Thoracic aorta (tissue), 2 donors: ENCODE data around the gene TMEM219. TPM values are rescaled to one million over a fixed set of nuclear protein-coding genes. Genes with fewer than 3 reads are reported as not detected.
A peak's percentile ranks its signal among the peaks of the same experiment; 100 is the strongest.
"Not testable (repeated sequence)": the region's sequence is repeated elsewhere in the genome, so short reads cannot be mapped to it uniquely, and the experiment has no call there.

Experiments used
- ATAC-seq: fragments of 150-250 bp; one replicate; pipeline ENCODE4 v1.8.0; 2017; ENCODE audit warnings: low read depth; ENCODE audit not compliant: insufficient number of reproducible peaks, low FRiP score
- DNase-seq: peaks from one replicate; pipeline ENCODE4 v3.0.0-alpha.2; 2020; ENCODE audit warnings: low spot score
- H3K27ac ChIP-seq, 2 donors: fragments of 200-600 bp; sonication (generic); 1 replicate in 1 of 2; 2 replicates in 1 of 2; pipeline ENCODE4 v1.5.1; 2016; ENCODE audit warnings: mild to moderate bottlenecking in 2 of 2, moderate library complexity in 2 of 2
- H3K27me3 ChIP-seq: fragments of 200-600 bp; sonication (generic); replicated peaks from 2 replicates; pipeline ENCODE4 v1.6.0; 2016; ENCODE audit warnings: mild to moderate bottlenecking; ENCODE audit not compliant: insufficient read depth
- H3K36me3 ChIP-seq: fragments of 200-600 bp; sonication (generic); one replicate; pipeline ENCODE4 v1.5.1; 2016
- H3K4me1 ChIP-seq, 2 donors: fragments of 200-600 bp; sonication (generic); 1 replicate in 1 of 2; 2 replicates in 1 of 2; pipeline versions ENCODE4 v1.5.1 to v1.6.0; 2016; ENCODE audit warnings: low read depth in 2 of 2, mild to moderate bottlenecking in 1 of 2; ENCODE audit not compliant: control insufficient read depth in 1 of 2
- H3K4me3 ChIP-seq: fragments of 200-600 bp; sonication (generic); 2 replicates; pipeline ENCODE4 v1.5.1; 2016; ENCODE audit warnings: mild to moderate bottlenecking
- H3K9me3 ChIP-seq: fragments of 200-600 bp; sonication (generic); 2 replicates; pipeline ENCODE4 v1.5.1; 2016
- CTCF ChIP-seq: fragments of 200-600 bp; sonication (generic); IDR thresholded peaks from one replicate; pipeline ENCODE4 v1.5.1; 2019; ENCODE audit warnings: antibody characterized with exemption
- total RNA-seq, 2 donors: library from RNA; depleted of rRNA; stranded (reverse); fragments of >200 nt; gene quantifications; one replicate each; pipeline versions ENCODE4 v1.1.0 to v1.2.3, GENCODE V29; 2016

Gene TMEM219
- total RNA-seq, 2 donors from 2014 or later, result 79.7 to 161 TPM

DNA sequence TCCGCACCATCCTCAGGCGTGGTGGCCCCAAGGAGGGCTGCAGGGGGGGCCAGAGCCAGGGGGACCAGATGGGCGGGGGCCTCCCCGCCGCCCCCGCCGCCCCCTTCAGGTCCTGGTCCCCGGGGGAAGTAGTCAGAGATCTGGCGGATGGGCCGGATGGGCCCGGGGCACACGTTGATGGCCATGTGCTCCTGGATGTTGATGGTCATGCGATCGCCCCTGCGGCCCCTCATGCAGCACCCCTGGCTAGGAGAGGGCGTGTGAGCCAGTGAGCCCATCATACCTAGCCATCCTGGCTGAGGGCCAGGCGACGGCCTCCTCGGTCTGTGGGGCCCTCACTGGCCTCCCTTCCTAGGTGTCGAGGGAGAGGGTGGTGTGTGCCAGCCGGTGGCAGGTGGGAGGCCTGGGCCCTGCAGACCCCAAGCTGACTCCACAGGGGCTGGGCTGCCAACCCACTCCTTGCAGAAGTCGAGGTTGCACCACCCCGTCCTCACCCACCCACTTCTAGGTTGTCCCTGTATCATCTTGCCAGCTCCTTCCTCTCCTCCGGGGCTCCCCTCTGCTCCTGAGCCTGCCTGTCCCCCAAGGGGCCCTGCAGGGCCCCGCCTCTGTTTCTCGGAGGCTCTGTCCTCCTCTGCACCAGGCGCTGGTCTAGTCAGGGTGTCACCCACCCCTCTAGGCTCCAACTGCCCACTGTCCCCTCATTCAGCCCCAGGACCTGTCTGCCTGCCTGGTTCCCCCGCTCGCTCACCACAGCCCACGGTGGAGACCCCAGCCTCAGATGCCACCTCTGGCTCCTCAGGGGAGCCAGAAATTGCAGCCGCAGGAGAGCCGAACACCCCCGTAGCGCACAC is 48.3 kb downstream of the TMEM219 start:
- no peak for TF ChIP-seq CTCF
- peaks cover 15% of the 10 kb centered on the region for H3K27me3 ChIP-seq
- H3K4me1 ChIP-seq, result peaks cover 11 to 25% of the 10 kb centered on the region in 2 donors
- H3K36me3 ChIP-seq, result no peaks in the 10 kb centered on the region
- peak overlapping the region; percentile 62 for H3K4me3 ChIP-seq
- H3K27ac ChIP-seq, result no peak overlapping the region
- H3K9me3 ChIP-seq, result no peaks in the 10 kb centered on the region
- DNase-seq, result no peak
- no peak for ATAC-seq

- no peak for ATAC-seq
- Histone ChIP-seq H3K27me3 (peaks cover 15% of the 10 kb centered on the region), H3K4me1 (peaks cover 11 to 25% of the 10 kb centered on the region in 2 donors), H3K36me3 (no peaks in the 10 kb centered on the region), H3K4me3 (peak within 1 kb of the TSS; percentile 62), H3K9me3 (no peaks in the 10 kb centered on the region), H3K27ac (no peak within 1 kb of the TSS)
- DNase-seq, result no peak
- TF ChIP-seq CTCF, result no peak
Observed at GRCh38 chr16:30010844-30011713, 49.2 kb downstream of the TMEM219 start, which contains the start of gene DOC2A. DOC2A (minus strand) TSS chr16:30011027; CDS start chr16:30010222, 805 bp downstream.

DNA sequence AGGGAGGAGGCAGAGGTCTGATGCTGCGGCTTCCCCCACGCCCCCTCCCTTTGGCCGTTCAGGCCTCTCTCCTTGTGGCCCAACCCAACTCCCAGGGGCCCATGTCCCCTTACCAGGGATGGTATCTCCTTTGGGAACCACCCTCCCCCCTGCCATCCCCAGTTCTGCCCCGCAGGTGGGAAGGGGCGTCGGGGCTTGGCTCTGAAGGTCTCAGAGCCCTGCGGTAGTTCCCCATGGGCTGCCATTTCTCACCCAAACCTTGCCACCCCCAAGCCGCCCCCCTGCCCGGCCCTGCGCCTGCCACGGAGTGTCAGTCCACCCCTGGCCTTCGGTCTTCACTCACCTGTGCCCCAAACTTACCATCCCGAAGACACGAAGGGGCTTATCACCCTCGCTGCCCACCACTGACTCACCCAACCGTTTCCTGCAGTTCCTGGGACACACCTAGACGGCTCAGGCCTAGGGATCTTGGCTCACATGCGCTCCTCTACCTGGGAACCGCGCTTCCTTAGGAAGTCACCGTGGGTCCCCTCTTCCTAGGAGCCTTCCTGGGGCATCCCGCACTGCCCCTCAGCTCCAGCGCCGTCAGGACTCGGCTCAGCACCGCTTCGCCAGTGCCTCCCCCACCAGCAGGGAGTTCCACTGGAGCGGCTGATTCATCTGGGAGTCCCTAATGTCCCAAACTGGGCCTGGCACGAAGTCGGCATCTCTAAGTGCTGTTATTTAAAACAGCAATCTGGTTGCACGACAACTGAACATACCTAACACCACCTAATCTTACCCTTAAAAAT is 50.0 kb downstream of the TMEM219 start:
- Histone ChIP-seq H3K27me3 (peaks cover 15% of the 10 kb centered on the region), H3K9me3 (no peaks in the 10 kb centered on the region), H3K4me3 (peak overlapping the region; percentile 62), H3K36me3 (no peaks in the 10 kb centered on the region), H3K4me1 (peaks cover 11 to 25% of the 10 kb centered on the region in 2 donors), H3K27ac (no peak overlapping the region)
- DNase-seq (no peak), ATAC-seq (no peak)
- no peak for TF ChIP-seq CTCF

DNA sequence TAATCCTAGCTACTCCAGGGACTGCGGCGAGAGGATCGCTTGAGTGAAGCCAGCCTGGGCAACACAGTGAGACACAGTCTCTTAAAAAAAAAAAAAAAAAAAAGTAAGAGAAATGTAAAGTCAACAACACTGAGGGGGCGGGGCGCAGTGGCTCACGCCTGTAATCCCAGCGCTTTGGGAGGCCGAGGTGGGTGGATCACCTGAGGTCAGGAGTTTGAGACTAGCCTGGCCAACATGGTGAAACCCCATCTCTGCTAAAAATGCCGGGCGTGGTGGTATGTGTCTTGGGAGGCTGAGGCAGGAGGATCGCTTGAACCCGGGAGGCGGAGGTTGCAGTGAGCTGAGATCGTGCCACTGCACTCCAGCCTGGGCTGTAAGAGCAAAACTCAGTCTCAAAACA is 50.7 kb downstream of the TMEM219 start:
- not testable (repeated sequence) for ATAC-seq, H3K9me3 ChIP-seq, H3K36me3 ChIP-seq, H3K4me3 ChIP-seq, DNase-seq, H3K27ac ChIP-seq
- H3K27me3 ChIP-seq, result peaks cover 15% of the 10 kb centered on the region
- peaks cover 11 to 25% of the 10 kb centered on the region in 2 donors for H3K4me1 ChIP-seq

- not testable (repeated sequence) for H3K27me3 ChIP-seq, H3K36me3 ChIP-seq, DNase-seq, ATAC-seq, H3K27ac ChIP-seq, H3K9me3 ChIP-seq, H3K4me3 ChIP-seq
- peaks cover 10 to 19% of the 10 kb centered on the region in 2 donors for H3K4me1 ChIP-seq
Observed at GRCh38 chr16:30015450-30015849, 53.6 kb downstream of the TMEM219 start.
